GM12878 (cell line): ENCODE measurements around the gene GMNN. TPM values are rescaled to one million over a fixed set of nuclear protein-coding genes. Genes with fewer than 3 reads are reported as not detected.

Source experiments
- ATAC-seq: fragments of 200-7000 bp; cut with Tn5 transposase; 3 replicates; pipeline ENCODE4 v1.9.1; 2020; ENCODE audit warnings: mild to moderate bottlenecking, moderate library complexity
- BruUV-seq: library from RNA; stranded (reverse); fragments of 400-500 nt; replicated peaks from 2 replicates; lab custom pipeline; 2021; lab: Mats Ljungman, UMichigan
- CTCF ChIA-PET: fragments of 300-600 bp; sonication (Branson Sonifier 250); formaldehyde crosslinking; extraction: SDS; loops from one replicate; lab custom pipeline; 2021; ENCODE audit warnings: inconsistent platforms; lab: Yijun Ruan, JAX
- POLR2A ChIA-PET: fragments of 350-600 bp; formaldehyde crosslinking; extraction: SDS; loops from one replicate; lab custom pipeline; 2021; ENCODE audit warnings: inconsistent platforms; lab: Charles Lee
- RAD21 ChIA-PET: fragments of 300-600 bp; sonication (Branson Sonifier 250); formaldehyde crosslinking; loops from one replicate; lab custom pipeline; 2023; ENCODE audit warnings: antibody characterized with exemption; ENCODE audit not compliant: unreplicated experiment; lab: Charles Lee
- SMC1A ChIA-PET: fragments of 300-600 bp; sonication (Branson Sonifier 250); formaldehyde crosslinking; loops from one replicate; lab custom pipeline; 2023; ENCODE audit not compliant: unreplicated experiment, uncharacterized antibody; lab: Charles Lee
- DNase-seq: peaks from one replicate; pipeline ENCODE4 v3.0.0-alpha.2; 2011; ENCODE audit warnings: low read depth, low spot score
- FAIRE-seq: peaks from 3 replicates; lab custom pipeline; 2011; peaks lifted over from hg19 to GRCh38; lab: Jason Lieb, UNC
- H2AFZ ChIP-seq: 2 replicates; pipeline ENCODE4 v1.6.0; 2011; ENCODE audit warnings: low read depth, low read length, control low read depth; ENCODE audit not compliant: control insufficient read depth
- H3K27ac ChIP-seq: 2 replicates; pipeline ENCODE4 v1.5.1; 2011; ENCODE audit warnings: control low read depth; ENCODE audit not compliant: control insufficient read depth, insufficient read depth
- H3K27me3 ChIP-seq, 2 experiments: replicated peaks in 1 of 2; 2 replicates each; pipeline versions ENCODE4 v1.6.0 to v1.6.1; 2011; ENCODE audit warnings: low read length in 1 of 2; ENCODE audit not compliant: control insufficient read depth in 2 of 2, insufficient read depth in 2 of 2
- H3K36me3 ChIP-seq, 2 experiments: 2 replicates each; pipeline ENCODE4 v1.5.1; 2011; ENCODE audit warnings: low read length in 1 of 2; ENCODE audit not compliant: control insufficient read depth in 2 of 2, insufficient read depth in 2 of 2
- H3K4me1 ChIP-seq: 2 replicates; pipeline ENCODE4 v1.6.1; 2011; ENCODE audit warnings: mild to moderate bottlenecking, low read length, moderate library complexity, mixed read lengths; ENCODE audit not compliant: control insufficient read depth, insufficient read depth
- H3K4me2 ChIP-seq: 2 replicates; pipeline ENCODE4 v1.6.0; 2011; ENCODE audit warnings: control low read depth; ENCODE audit not compliant: control insufficient read depth, insufficient read depth
- H3K4me3 ChIP-seq: fragments of 200-600 bp; sonication (generic); 2 replicates; pipeline ENCODE4 v1.5.1; 2016
- H3K79me2 ChIP-seq: 2 replicates; pipeline ENCODE4 v1.6.0; 2011; ENCODE audit warnings: low read length; ENCODE audit not compliant: control insufficient read depth, insufficient read depth
- H3K9ac ChIP-seq: 2 replicates; pipeline ENCODE4 v1.8.0; 2011; ENCODE audit warnings: low read length, control low read depth, mixed read lengths; ENCODE audit not compliant: control insufficient read depth, insufficient read depth
- H3K9me3 ChIP-seq: replicated peaks from 3 replicates; pipeline ENCODE4 v1.5.1; 2011; ENCODE audit warnings: mild to moderate bottlenecking, low read length; ENCODE audit not compliant: control insufficient read depth, insufficient read depth
- H4K20me1 ChIP-seq: 2 replicates; pipeline ENCODE4 v1.6.0; 2011; ENCODE audit not compliant: control insufficient read depth, insufficient read depth
- BACH1 ChIP-seq: fragments of 450-650 bp; IDR thresholded peaks from 2 replicates; pipeline ENCODE4 v1.6.1; 2017; ENCODE audit warnings: mild to moderate bottlenecking, borderline replicate concordance
- BRCA1 ChIP-seq: IDR thresholded peaks from 2 replicates; pipeline ENCODE4 v1.6.1; 2011; ENCODE audit warnings: low read depth, low read length, improper control_type of control experiment
- HDGF ChIP-seq: fragments of 450-650 bp; IDR thresholded peaks from 2 replicates; pipeline ENCODE4 v1.6.1; 2016; ENCODE audit warnings: antibody characterized with exemption
- IKZF2 ChIP-seq, 2 experiments: fragments of 450-650 bp; IDR thresholded peaks; 2 replicates each; pipeline ENCODE4 v1.6.1; 2017; ENCODE audit warnings: mild to moderate bottlenecking in 2 of 2, moderate library complexity in 2 of 2
- KAT2A ChIP-seq: conservative IDR thresholded peaks from 2 replicates; pipeline ENCODE4 v1.6.1; 2011; ENCODE audit warnings: low read depth, low read length; ENCODE audit not compliant: control insufficient read depth
- POLR2AphosphoS2 ChIP-seq: IDR thresholded peaks from 2 replicates; pipeline ENCODE4 v1.6.1; 2011; ENCODE audit warnings: low read depth, mild to moderate bottlenecking, low read length, improper control_type of control experiment, moderate library complexity
- SRF ChIP-seq, 2 experiments: IDR thresholded peaks; 2 replicates each; pipeline ENCODE4 v1.6.1; 2011; ENCODE audit warnings: low read depth in 2 of 2, low read length in 2 of 2, mild to moderate bottlenecking in 1 of 2, moderate library complexity in 1 of 2
- SUPT20H ChIP-seq: IDR thresholded peaks from 2 replicates; pipeline ENCODE4 v1.6.1; 2011; ENCODE audit warnings: low read depth, mild to moderate bottlenecking, low read length, moderate library complexity, borderline replicate concordance; ENCODE audit not compliant: control insufficient read depth
- ZNF24 ChIP-seq: fragments of 450-650 bp; IDR thresholded peaks from 2 replicates; pipeline ENCODE4 v1.6.1; 2017; ENCODE audit warnings: antibody characterized with exemption, mild to moderate bottlenecking
- WGBS: methylation state at CpG from one replicate; pipeline ENCODE4 v1.1.6; 2016; ENCODE audit warnings: low lambda C conversion rate; ENCODE audit not compliant: insufficient replicate concordance, insufficient coverage; ENCODE audit errors: missing lambda C conversion rate; 5-methylcytosine and 5-hydroxymethylcytosine counted together
- in situ Hi-C: fragments of 300-500 bp; cut with MboI; formaldehyde crosslinking; loops from 9 replicates; pipeline ENCODE4 v1.14.3; 2018; ENCODE audit warnings: mixed read lengths
- intact Hi-C: fragments of 100-400 bp; cut with micrococcal nuclease; formaldehyde crosslinking; loops from one replicate; pipeline ENCODE4 v1.14.2; 2022; ENCODE audit not compliant: unreplicated experiment
- polyA plus RNA-seq, 11 experiments: library from polyadenylated mRNA; depleted of rRNA in 4 of 11; unstranded in 6 of 11; stranded (reverse) in 5 of 11; fragments of >200 nt; fragmentation: Nextera tagmentation in 4 of 11; fragmentation: Illumina TruSeq in 1 of 11; extraction: Ambion mirVana in 4 of 11; extraction: Trizol in 1 of 11; gene quantifications; 1 replicate in 1 of 11; 2 replicates in 10 of 11; pipeline versions ENCODE4 v1.2.1 to v1.2.3, GENCODE V29; 2011 to 2016; ENCODE audit warnings: inconsistent platforms in 2 of 11, missing spikeins in 2 of 11, low read depth in 1 of 11
- total RNA-seq, 4 experiments: library from RNA; depleted of rRNA in 3 of 4; stranded (reverse); fragments of >200 nt in 3 of 4; fragmentation: Illumina TruSeq in 1 of 4; extraction: Trizol in 1 of 4; gene quantifications; 2 replicates each; pipeline versions ENCODE4 v1.2.1 to v1.2.3, GENCODE V29; 2013 to 2021
- TF ChIP-seq, protein P1 (sequence below): IDR thresholded peaks from 2 replicates; pipeline ENCODE4 v1.6.1; 2011; ENCODE audit warnings: borderline replicate concordance, low read depth, mild to moderate bottlenecking, moderate library complexity, low read length; ENCODE audit not compliant: insufficient read depth, poor library complexity, severe bottlenecking
- TF ChIP-seq, protein P2 (sequence below): IDR thresholded peaks from 2 replicates; pipeline ENCODE4 v1.6.1; 2012; ENCODE audit warnings: low read depth, low read length, improper control_type of control experiment
- TF ChIP-seq, protein P3 (sequence below): fragments of 450-650 bp; IDR thresholded peaks from 2 replicates; pipeline ENCODE4 v1.6.1; 2016; ENCODE audit warnings: mild to moderate bottlenecking

Gene GMNN
- total and polyA plus RNA-seq, 10 of the 15 experiments (the other 5 are each of a cell fraction or from before 2014, with no cell fraction given): 51.9 to 153 (median 105) TPM

DNA sequence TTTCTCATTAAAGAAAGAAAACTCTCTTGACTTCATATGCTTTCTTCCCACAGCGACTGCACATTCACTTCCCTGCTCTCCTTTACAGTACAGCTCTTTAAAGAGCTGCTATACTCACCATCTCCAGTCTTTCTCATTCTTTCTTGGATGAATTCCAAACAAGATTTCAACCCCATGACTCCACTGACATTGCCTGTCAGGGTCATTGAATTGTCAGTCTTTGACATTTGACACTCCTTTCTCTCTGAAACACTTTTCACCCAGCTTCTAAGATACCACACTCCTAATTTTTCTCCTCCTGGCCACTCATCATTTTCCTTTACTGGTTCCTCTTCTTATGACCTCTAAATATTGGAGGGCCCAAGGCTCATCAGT, 24.8 kb downstream of the GMNN start (continued):
- TF ChIP-seq, protein P1, sequence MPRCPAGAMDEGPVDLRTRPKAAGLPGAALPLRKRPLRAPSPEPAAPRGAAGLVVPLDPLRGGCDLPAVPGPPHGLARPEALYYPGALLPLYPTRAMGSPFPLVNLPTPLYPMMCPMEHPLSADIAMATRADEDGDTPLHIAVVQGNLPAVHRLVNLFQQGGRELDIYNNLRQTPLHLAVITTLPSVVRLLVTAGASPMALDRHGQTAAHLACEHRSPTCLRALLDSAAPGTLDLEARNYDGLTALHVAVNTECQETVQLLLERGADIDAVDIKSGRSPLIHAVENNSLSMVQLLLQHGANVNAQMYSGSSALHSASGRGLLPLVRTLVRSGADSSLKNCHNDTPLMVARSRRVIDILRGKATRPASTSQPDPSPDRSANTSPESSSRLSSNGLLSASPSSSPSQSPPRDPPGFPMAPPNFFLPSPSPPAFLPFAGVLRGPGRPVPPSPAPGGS: no peak
- TF ChIP-seq, all 136 proteins: peak for 0

DNA sequence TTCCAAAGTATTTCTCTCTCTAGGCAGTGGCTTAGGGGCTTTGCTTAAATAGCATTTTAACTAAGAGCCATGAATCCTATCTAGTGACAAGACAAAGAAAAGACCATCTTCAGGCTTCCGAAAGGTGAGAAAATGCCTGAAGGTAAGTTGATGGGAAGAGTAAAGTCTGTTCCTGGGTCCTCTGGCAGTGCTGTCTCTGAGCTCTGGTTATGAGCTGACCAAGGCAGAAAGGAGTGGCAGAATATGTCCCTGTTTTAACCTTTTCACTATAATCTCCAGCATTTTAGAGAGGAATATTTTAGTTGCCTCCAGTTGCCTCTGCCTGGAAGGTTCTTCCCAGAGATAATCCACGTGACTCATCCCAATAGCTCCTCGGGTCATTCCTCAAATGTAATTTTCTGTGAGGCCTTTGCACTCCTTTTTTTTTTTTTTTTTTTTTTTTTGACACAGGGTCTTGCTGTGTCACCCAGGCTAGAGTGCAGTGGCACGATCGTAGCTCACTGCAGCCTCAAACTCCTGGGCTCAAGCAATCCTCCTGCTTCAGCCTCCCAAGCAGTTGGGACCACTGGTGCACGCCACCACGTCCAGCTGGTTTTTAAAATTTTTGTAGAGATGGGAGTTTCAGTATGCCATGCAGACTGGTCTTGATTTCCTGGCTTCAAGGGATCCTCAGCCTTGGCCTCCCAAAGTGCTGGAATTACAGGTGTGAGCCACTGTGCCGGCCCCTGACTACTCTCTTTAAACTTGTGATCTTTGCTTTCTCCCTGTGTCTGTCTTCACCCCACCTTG, 27.7 kb downstream of the GMNN start:
- FAIRE-seq (no peak), ATAC-seq (no peak), DNase-seq (no peak)
- Histone ChIP-seq H3K4me2 (no peak overlapping the region), H3K36me3 (no peaks in the 10 kb centered on the region; a peak in 1 of 4 replicates), H2AFZ (no peak overlapping the region), H3K79me2 (no peaks in the 10 kb centered on the region), H3K4me1 (no peaks in the 10 kb centered on the region), H3K27me3 (no peaks in the 10 kb centered on the region), H3K9me3 (no peaks in the 10 kb centered on the region), H3K9ac (no peak overlapping the region), H4K20me1 (no peaks in the 10 kb centered on the region), H3K4me3 (no peak overlapping the region), H3K27ac (no peak overlapping the region)
- RAD21 ChIA-PET: no interaction called here
- BruUV-seq: no TSS peak
- CTCF ChIA-PET: interaction anchor here (1.1 kb wide), 1 partner anchor 218 kb away, joined by 4 read pairs; no protein-coding TSS in a partner anchor
- 97% methylated on average over 6 of the region's 8 CpGs for WGBS
- intact Hi-C loops (no loop called here), in situ Hi-C loops (no loop called here)
- POLR2A ChIA-PET: no interaction called here
- SMC1A ChIA-PET: interaction anchor here (1.0 to 1.6 kb wide), 2 partner anchors 17 to 22 kb away, joined by 3 read pairs; no protein-coding TSS in a partner anchor
- no peak for TF ChIP-seq ZNF24
- TF ChIP-seq, protein P1: no peak
- TF ChIP-seq KAT2A: no peak
- TF ChIP-seq IKZF2 (IDR thresholded peaks at IDR 0.05): no peak
- TF ChIP-seq, protein P2, sequence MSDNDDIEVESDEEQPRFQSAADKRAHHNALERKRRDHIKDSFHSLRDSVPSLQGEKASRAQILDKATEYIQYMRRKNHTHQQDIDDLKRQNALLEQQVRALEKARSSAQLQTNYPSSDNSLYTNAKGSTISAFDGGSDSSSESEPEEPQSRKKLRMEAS: no peak
- TF ChIP-seq, protein P3, sequence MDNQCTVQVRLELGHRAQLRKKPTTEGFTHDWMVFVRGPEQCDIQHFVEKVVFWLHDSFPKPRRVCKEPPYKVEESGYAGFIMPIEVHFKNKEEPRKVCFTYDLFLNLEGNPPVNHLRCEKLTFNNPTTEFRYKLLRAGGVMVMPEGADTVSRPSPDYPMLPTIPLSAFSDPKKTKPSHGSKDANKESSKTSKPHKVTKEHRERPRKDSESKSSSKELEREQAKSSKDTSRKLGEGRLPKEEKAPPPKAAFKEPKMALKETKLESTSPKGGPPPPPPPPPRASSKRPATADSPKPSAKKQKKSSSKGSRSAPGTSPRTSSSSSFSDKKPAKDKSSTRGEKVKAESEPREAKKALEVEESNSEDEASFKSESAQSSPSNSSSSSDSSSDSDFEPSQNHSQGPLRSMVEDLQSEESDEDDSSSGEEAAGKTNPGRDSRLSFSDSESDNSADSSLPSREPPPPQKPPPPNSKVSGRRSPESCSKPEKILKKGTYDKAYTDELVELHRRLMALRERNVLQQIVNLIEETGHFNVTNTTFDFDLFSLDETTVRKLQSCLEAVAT: no peak
- no peak for TF ChIP-seq HDGF
- no peak for TF ChIP-seq POLR2AphosphoS2
- TF ChIP-seq BACH1: no peak
- no peak for TF ChIP-seq SRF (IDR thresholded peaks at IDR 0.05; ENCODE audit: low read depth in 2 of 2, low read length in 2 of 2)
- TF ChIP-seq BRCA1: no peak
- no peak for TF ChIP-seq SUPT20H
